DMS153 treated with DMSO at 0.1 percent for 48 hours (cell line): ENCODE results near the gene LMCD1.

ENCODE experiments used
- DNase-seq: peaks from one replicate; lab custom pipeline; 2025; ENCODE audit not compliant: unreplicated experiment; lab: John Stamatoyannopoulos, UW

The LMCD1 gene

GRCh38 chr3:8504611-8504973 lies 3.0 kb downstream of the LMCD1 start:
- DNase-seq = no peak

- peak; percentile 35 for DNase-seq
Measured at GRCh38 chr3:8505621-8506020, 4.0 kb downstream of the LMCD1 start.

GRCh38 chr3:8506571-8507061 lies 5.0 kb downstream of the LMCD1 start:
- no peak for DNase-seq

DNA sequence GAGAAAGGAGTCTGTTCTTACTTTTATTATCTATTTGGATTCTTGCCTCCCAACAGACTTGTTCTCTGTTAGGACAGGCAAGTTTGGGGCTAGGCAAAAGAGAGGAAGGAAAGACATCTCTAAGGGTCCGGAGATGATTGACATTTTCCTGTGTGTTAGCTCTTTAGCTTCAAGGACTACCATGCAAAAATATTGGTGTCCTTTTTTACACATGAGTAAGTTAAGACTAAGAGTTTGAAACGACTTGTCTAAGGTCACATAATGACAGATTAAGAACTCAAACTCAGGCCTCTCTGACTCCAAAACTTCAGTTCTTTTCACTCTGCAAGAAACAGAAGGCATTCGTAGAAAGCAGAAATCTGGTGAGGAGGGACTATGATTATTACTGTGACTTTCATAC lies 5.9 kb downstream of the LMCD1 start:
- DNase-seq = no peak

- no peak for DNase-seq
Measured at GRCh38 chr3:8509961-8510360, 8.3 kb downstream of the LMCD1 start.

DNA sequence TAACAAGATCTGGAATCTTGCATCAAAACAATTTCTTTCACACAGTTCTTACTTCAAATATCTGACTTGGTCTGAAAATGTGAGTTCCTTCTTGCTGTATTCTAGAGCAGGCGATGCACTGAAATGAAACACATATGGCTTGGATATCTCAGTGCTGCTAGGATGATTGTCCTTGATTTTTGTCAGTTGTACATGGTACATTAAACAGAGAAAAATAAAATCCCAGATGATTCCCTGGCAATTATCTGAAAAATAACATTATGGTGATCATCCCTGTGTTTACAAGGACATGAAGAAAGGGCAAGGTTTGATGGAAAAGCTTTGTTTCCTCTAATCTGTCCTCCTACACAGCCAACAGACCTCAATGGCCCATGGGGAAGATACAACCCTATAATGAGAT lies 10.6 kb downstream of the LMCD1 start:
- no peak for DNase-seq

- DNase-seq = no peak
Measured at GRCh38 chr3:8516047-8516661, 14.5 kb downstream of the LMCD1 start.

DNA sequence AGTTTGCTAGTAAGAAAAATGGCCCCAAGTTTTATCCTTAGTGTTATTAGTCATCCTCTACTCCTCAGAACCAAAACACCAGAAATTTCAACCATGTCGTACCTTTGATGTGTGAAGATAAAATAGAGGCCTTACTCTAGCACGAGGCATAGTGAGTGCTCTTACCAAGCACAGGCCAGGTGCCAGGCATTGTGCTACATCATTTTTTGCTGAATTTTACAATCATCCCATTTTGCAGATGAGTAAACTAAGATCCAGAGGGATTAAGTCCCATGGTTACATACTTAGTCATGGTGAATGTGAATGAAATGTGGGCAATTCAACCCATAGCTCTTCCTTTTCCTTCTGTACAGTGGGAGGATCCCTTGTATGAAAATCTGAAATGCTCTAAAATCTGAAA lies 15.2 kb downstream of the LMCD1 start:
- no peak for DNase-seq

DNA sequence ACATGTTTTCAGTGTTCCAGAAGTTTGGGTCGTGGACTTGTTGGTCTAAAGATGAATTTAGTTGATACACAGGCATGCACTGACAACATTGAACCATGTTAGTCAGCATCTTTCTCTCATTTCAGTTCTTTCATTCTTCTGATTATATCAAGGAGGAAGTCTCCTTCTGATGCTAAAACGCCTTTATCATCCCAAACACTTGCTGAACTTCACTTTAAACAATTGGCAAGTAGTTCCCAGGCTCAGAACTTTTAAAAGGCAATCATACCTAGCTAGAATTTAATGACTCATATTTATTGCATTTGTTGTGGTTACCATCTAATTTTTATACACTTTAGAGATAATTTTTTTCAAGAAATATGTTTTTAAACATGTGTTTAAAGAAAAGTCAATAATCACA lies 15.9 kb downstream of the LMCD1 start:
- DNase-seq = no peak

- no peak for DNase-seq
Measured at GRCh38 chr3:8518138-8518537, 16.5 kb downstream of the LMCD1 start.

DNA sequence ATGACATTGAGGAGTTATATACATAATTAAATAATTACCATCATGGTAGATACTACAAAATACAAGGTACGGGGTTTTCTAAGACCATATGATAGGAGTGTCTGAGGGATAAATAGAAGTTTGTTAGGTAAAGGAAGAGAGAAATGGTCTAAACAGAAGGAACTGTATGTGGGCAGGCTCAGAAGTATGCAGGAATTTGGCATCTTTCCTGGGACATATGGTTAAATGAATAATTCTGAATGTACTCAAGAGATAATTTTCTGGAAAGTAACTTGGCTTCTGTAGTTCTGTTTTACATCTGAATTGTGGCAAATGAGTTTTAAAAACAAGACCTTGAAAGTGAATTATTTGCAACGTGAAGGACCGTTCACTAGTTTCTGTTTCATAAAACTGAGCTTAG lies 17.5 kb downstream of the LMCD1 start:
- DNase-seq = no peak

DNA sequence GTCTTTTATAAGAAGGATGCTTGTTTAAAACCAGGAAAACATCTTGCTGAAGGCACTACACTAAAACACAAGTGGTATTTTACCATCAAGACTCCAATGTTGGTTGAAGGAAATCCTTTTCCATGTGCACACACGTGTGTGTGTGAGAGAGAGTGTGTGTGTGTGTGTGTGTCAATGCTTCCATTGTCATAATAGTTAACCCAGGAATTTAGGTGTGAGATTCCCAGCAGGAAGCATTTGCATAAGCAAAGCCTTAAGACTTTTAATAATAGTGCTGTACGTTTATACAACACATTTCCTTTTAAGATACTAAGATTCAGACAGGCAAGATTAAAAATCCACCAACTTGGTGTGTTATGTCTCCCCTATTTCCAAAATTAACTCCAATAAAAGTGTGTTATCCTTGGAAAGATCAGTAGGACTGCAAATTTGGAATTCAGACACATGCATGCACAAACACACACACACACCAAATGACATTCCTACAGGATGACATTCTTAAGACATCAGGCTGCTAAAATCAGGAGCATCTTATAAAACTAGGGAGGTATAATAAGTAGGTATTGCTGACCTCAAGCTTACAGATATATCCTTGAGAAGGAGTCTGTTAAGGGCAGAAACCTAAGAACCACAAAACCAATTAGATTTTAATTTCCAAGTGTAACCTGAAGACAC lies 18.3 kb downstream of the LMCD1 start:
- DNase-seq = no peak

GRCh38 chr3:8520816-8521403 lies 19.3 kb downstream of the LMCD1 start:
- DNase-seq = no peak

DNA sequence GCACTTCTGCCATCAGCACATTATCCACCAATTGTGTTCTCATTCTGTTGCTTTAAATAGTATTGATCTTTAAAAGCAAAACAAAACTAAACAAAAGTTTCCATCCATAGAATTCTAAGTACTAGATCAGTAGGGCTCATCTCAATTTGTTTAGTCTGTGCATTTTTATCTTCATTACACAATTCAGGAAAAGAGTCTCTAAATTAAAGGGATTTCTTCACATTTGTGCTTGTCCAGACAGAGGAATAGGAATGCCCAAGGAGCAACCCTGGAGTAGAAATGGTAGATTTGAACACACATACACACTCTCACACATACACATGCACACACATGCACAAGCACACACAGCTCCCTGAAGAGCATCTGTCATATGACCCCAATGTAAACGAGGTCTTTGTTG lies 21.4 kb downstream of the LMCD1 start:
- DNase-seq = no peak

GRCh38 chr3:8524249-8524648 lies 22.6 kb downstream of the LMCD1 start:
- no peak for DNase-seq

GRCh38 chr3:8524656-8525399 lies 23.2 kb downstream of the LMCD1 start:
- DNase-seq = no peak

DNA sequence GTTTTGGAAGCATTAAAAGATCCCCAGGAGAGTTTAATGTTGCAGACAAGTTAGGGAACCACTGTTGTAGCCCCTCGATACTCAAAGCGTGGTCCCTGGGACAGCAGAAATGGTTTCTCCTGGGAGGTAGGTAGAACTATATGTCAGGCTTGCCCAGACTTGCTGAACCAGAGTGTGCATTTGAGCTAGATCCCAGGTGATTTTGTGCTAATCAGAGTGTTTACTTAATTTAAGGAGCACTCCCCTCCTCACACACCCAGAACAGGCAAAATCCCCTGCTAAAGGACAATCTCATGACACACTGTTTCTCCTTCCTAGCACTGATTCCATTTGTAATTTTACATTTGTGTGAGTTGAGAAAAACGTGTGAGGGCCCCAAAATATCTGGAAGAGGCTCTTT lies 24.3 kb downstream of the LMCD1 start:
- DNase-seq = no peak

- DNase-seq = no peak
Measured at GRCh38 chr3:8529181-8529637, 27.6 kb downstream of the LMCD1 start.

- DNase-seq = no peak
Measured at GRCh38 chr3:8529738-8530525, 28.3 kb downstream of the LMCD1 start.

- no peak for DNase-seq
Measured at GRCh38 chr3:8530581-8530980, 29.0 kb downstream of the LMCD1 start.

GRCh38 chr3:8532251-8532871 lies 30.7 kb downstream of the LMCD1 start:
- DNase-seq = no peak
